ENCODE data around the gene PNPLA7.
"Not testable (repeated sequence)": the region's sequence is repeated elsewhere in the genome, so short reads cannot be mapped to it uniquely, and the experiment has no call there.

PNPLA7 gene

DNA sequence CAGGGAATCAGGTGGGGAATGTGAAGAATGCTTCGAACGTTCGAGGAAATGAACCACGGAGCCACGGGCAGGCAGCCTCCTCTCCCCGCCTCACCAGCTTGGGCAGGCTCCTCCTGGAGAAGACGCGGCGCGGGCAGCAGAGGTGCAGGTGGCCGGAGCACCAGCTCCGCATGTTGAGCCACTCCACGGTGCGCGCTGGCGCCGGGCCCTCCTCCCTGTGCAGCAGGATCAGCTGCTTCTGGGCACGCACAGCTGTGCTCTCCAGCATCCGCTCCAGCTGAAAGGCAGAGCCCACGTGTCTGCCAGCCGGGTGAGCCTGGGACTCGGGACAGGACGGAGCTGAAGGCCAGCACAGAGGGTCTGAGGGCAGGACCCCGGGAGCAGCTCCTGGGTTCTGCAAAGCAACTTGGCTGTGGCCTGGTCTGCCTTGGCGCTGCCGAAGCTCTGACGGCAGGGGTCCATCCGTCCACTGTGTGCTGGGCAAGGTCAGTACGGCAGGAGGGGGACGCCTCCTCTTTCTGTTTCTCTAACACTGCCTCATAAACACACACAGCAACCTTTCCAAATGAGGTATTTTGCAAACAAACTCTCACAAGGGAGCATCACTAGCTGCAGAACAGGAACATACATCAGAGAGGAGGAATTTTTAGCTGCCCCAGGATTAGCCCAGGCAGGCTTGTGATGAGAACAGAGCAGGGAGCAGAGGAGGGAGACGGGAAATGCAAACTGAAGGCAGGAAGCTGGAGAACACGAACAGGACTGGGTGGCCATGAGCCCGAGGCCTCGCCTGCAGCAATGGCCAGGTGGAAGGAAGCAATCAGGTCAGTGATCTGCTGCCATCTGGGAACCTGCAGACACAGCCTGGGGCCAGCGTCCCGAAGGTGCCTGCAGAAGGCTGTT lies 71.0 kb downstream of the PNPLA7 start:
- no peak for DNase-seq (ENCODE audit: low read depth)

DNA sequence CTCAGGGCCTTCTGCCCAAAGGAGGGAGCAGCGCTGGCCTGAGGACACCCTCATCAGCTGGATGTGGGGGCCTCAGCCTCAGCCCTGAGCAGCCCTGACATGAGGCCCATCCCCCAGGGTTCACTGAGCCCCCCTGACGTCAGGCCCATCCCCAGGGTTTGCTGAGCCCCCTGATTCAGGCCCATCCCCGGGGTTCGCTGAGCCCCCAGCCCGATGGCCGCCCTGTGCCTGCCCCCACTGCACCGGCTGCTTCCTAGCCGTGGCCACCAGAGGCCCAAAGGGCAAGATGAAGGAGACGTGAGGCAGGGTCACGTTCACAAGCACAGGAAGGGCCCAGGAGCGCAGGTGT lies 71.6 kb downstream of the PNPLA7 start:
- DNase-seq (ENCODE audit: low read depth): no peak

DNA sequence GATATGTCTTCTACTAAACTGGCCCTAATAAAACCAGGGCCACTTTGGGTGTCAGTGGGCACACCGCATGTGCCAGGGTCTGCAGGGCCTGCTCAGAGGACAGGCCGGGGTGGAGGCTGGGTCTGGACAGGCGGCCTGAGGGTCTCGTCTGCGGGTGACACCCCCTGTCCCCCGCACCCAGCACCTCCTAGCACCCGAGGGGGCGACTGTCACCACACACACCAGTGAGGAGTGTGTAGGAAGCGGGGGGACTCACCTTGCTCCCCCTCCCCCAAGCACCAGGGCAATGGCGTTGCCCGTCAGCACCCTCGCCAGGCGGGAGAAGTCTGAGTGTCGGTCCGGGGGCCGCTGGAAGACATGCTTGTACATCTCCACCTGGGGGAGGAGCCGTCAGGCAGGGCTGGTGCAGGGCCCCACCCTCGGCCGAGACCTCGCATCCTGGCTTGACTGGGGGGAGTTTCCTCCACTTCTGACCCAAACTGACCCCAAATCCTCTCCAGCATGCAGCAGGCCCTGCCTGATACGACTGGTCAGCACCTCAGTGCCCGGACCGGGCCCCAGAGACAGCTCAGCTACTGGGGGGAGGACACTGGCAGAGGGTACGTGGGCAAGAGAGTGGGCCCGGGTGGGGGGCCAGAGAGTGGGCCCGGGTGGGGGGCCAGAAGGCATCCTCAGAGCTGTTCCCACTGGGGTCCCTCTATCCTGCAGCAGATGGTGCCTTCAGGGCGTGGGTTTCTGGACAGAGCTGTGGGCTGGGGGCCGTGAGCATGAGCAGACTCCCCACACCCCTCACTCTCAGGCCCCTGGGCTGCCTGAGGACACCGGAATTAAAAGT lies 72.2 kb downstream of the PNPLA7 start:
- no peak for DNase-seq (ENCODE audit: low read depth)

DNA sequence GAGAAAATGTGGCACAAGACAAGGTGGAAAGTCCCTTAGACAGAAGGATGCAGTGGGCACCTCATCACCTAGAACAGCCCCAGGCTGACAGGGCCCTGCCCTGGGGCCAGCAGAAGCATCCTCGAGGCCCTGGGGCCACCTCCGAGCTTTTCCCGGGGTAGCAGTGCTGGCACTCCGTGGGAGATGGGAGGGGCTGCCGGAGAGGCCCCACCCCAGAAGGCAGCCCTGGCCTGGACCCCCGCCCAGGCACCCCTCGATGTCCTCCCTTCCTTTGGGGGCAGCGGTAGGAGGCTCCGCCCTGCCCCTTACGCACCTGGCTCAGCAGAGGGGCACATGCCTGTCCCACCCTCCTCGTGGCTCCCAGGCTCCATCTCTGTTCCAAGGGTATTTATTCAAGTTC lies 73.3 kb downstream of the PNPLA7 start:
- DNase-seq (ENCODE audit: low read depth): no peak

DNA sequence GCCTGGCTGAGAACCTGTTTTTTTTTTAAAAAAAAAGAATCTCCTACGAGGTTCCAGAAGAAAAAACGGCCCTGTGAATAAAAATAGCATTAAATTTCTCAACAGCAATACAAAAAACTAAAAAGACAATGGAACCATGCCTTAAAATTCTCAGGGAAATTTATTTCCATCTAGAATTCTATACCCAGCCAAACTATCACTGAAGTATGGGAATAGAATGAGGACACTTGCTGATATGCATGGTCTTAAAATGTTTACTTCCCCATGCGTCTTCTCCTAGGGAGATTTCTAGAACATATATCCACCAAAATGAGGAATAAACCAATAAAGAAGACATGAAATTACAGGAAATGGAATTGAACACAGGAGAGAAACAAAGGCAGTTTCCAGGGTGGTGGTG lies 74.5 kb downstream of the PNPLA7 start:
- no peak for DNase-seq (ENCODE audit: low read depth)

DNA sequence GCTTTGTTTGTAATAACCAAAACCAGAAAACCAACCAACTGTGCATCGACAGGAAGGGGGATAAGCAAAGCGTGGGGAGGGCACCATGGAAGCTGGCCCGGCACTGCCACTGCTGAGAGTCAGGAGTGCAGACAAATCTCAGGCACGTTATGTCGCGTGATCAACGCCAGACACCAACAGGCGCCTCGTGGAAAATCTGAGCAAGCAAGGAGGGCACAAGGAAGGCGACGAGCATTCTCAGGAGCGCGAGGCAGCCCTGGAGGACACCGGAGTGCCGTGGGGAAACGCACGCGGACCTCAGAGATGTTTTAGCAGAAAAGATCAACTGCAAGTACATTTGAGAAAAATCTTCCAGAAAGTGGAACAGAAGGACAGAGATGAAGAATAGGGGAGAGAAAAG lies 75.9 kb downstream of the PNPLA7 start:
- no peak for DNase-seq (ENCODE audit: low read depth)

DNA sequence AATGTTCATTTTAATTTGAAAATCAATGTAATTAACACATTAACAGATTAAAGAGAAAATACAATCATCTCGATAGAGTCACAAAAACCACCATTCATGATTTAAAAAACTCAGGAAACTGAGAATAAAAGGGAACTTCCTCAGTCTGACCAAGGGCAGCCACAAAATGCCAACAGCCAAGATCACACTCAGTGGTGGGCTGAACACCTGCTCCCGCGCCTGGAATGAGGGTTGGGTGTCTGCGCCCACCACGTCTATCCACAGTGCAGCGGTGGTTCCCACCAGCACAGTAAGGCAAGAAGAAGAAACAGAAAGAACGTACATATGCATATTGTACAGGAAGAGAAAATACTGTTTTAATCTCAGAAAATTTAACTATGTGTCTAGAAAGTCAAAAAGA lies 79.4 kb downstream of the PNPLA7 start:
- no peak for DNase-seq (ENCODE audit: low read depth)

DNA sequence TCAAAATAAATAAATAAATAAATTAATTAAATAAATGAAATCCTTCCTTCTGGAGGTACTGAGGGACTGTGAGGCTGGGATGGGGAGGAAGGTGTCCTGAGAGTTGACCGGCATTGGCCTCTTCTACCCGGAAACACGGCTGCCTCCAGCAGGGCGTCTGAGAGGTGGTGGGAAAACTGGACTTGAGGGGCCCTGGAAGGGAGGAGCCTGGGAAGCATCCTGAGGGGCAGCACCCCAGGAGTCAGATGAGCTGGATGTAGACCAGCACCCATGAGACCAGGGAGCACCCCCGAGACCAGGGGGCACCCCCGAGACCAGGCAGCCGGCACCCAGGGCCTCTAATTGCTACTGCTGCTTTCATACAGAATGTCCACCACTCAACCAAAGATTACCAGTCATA lies 82.3 kb downstream of the PNPLA7 start:
- DNase-seq (ENCODE audit: low read depth): no peak

DNA sequence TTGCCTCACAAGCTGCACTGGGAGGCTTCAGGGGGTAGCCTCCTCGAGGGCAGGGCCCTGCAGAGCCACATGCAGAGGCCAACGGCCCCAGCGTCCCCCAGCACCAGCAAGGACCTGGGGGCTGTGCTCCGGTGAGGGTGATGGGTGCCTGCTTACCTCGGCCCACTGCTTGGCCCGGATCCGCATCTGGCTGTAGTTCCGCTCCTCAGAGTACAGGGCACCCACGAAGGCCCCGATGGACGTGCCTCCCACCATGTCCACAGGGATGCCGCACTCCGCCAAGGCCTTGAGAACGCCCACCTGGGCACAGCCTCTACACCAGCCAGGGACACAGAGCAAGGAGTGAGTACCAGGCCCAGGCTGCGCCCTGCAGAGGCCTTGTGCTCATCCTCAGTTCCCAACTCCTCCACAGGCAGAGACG lies 83.0 kb downstream of the PNPLA7 start:
- DNase-seq (ENCODE audit: low read depth): no peak

DNA sequence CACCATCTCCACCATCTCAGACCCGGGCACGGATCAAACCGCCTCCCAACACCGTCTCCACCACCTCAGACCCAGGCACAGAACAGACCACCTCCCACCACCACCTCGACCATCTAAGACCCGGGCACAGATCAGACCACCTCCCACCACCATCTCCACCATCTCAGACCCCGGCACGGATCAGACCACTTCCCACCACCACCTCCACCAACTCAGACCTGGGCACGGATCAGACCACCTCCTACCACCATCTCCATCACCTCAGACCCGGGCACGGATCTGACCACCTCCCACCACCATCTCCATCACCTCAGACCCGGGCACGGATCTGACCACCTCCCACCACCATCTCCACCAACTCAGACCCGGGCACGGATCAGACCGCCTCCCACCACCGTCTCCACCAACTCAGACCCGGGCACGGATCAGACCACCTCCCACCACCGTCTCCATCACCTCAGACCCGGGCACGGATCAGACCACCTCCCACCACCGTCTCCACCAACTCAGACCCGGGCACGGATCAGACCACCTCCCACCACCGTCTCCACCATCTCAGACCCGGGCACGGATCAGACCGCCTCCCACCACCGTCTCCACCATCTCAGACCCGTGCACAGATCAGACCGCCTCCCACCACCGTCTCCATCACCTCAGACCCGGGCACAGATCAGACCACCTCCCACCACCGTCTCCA lies 83.7 kb downstream of the PNPLA7 start:
- DNase-seq (ENCODE audit: low read depth): not testable (repeated sequence)

DNA sequence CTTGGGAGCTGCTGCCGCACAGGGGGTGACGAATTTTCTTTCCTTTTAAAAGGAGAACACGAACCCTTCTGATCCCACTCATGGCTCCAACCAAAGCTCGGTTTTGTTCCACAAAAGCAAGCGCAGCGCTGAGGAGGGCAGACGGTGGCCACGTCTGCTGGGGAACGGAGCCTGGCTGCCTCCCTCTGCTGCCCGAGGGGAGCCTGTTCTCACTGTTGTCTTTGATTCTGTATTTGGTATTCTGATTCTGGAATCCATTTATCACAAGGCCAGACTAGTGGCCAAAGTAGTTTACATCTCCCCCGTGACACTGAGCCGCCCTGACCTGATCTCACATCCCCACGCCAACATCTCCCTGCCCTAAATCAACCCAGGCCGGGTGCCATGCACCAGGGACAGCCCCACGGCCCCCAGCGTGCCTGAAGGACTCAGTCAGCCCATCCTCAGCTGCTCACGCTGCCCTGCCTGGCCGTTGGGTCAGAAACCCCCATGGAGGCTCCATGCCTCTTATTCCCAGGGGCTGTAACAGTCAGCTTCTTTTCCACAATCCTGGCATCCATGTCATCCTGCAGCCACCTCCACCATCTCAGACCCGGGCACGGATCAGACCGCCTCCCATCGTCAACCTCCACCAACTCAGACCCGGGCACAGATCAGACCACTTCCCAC lies 84.3 kb downstream of the PNPLA7 start:
- DNase-seq (ENCODE audit: low read depth): no peak

DNA sequence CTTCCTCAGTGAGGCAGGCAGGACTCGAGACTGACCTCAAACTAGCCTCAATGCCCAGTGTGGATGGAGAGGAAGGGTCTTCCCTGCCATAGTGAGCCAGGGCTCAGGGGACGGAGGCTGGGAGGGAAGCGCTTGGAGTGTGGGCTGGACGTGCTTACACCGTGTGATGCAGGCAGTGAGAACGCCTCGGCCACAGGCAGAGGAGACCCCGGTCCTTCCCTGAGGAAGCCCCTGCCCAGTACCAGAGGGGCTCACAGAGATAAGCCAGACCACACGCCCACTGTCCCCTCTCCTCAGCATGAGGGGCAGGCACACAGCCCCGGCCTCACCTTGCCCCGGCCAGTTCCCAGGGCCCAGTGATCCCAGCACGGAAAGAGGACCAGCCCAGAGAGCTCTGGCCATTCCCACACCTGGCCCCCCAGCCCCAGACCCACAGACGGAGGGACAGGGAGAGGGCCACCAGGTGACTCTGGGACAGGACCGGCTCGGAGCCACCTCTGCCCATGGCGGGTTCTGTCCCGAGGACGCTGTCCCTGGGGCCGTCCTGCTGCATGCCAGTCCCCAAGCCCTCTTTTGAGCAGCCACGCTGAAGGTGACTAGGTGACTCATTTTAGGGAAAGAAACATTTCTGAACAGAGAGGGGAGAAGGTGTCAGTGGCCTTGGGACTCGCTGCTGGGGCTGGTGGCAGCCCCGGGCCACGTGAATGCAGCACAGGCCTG lies 85.0 kb downstream of the PNPLA7 start:
- no peak for DNase-seq (ENCODE audit: low read depth)

DNA sequence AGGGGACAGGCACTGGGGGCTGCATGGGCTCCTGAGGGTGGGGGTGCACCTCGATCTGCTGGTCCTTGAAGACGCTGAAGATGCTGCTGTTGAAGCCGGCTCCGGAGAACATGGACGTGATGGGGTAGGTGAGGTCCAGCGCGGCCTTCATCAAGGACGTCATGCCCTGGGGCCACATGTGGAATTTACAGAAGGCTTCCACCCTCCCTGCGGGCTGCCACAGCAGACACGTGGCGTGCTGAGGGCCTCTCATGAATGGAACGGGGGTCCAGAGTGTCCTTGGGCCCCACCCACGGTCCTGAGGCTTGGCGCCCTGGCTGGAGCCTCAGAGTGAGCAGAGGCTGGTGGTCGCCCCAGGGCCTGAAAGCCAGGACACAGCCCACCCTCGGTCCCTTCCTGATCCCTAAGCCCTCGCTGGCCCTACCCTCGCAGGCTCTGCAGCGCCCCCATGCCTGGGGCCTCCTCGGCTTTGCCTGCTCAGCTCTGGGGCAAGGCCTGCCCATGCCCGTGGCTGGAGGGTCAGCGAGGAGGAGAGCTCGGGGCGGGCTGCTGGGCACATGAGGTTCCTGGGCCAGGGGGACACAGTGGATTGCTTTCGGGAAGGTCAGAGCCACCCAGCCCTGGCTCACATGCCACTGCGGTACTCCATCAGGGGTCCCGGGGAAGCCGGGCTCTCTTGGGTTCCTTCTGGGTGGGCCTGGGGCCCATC lies 85.8 kb downstream of the PNPLA7 start:
- no peak for DNase-seq (ENCODE audit: low read depth)

DNA sequence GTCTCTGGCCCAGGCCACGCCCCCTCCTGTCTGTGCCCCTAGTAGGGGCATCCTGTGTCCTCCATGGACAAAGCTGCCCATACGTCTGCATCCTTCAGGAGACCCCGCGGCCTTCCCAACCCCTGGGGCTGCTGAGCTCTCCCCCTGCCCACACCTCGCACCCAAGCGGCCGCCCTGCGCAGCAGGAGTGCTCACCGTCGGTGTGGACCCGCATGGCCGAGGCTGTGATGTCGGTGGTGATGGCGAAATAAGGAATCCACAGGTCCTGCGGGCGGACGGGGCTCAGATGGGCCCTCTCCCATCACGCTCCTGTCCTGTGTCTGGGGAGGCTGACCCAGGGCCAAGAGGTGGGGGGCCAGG lies 86.3 kb downstream of the PNPLA7 start:
- DNase-seq (ENCODE audit: low read depth): no peak

DNA sequence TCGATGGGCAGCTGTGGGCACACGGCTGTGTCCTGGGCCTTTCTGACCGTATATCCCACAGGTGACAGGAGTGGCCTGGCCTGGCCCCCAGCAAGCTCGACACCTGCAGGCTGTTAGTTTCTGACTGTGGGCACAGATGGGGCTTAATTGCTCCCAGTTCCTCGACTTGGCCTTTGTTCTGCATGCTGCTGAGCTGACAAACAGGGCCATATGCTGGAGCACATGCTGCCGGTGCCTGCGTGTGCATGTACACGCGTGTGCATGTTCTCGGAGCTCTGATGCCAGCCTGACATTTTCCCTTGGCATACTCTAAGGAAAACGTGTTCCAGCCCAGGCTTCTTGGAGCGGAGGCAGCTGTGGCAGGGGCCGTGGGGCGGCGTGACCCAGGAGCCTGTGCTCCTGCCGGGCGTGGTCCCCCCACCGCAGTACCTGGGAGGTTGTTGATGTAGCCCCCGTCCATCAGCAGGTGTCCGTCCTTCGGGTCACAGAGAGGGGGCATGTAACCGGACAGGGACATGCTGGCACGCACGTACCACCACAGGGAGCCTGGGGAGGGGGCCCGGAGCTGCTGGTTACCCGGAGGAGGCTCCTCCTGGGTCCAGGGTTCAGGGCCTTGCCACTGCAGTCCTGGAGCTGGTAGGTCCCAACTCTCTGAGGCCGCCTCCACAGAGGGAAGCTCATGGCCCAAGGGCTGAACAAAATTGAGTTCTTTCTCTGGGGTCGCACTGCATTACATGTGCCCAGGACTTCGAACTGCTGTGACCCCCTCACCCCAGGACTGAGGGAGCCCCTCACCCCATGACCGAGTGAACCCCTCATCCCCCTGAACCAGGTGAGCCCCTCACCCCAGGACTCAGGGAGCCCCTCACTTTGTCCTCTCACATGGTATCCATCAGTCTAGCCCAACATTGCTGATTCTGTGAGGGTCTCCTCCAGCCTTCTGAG lies 86.9 kb downstream of the PNPLA7 start:
- no peak for DNase-seq (ENCODE audit: low read depth)

DNA sequence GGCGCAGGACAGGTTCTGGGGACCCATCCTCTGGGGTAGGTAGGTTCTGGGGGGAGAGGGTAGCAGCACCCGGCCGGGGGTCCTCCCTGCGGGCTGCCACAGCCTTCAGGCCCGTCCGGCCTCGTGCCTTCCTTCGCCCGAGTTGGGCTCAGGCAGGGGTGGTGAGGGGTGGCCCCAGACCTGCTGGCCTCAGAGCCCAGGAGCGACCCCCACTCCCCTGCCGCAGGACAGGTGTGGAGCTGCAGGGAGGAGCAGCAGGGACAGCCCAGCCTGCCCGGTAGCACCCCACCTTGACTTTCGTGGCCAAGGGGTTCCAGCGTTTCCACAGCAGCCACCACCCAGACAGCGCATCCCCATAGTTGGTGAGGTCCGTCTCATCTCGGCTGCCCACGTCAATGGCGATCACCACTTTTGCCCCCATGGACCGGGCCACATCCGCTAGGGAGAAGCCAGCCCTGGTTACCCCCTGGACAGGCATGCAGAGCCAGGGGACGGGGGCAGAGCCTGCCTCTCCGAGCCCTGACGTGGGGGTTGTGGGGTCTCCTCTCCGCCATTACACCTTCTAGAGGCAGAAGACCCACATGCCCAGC lies 87.7 kb downstream of the PNPLA7 start:
- no peak for DNase-seq (ENCODE audit: low read depth)

DNA sequence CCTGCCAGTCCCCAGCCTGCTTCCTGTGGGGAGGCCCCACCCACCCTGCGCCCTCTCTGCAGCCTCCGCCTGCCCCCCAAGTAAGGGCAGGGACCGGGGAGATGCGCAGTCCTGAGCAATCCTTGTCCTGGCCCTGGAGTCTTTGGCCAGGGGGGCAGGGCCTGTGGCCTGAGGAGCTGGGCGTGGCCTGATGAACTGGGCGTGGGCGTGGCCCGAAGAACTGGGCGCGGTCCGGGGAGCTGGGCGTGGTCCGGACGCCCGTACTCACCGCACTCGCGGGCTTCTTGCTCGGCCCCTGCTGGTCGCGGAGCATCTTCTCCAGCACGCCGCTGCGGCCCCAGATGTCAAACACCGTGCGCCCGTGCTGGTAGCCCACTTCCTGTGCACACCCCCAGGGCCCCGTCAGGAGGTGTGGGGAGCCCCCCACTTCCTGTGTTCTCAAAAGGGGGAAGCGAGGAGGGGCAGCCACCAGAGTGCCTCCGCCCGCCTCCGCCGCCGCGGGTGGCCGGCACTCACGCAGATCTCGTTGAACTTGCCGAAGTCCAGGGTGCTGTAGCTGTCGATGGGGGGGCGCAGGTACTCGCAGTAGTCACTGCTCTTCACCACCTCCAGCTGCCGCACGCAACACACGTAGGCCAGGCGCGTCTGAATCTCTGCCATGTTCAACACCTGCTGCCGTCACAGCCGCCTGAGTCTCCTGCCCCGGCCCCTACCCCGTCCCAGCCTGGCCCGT lies 88.4 kb downstream of the PNPLA7 start:
- peak; percentile 52 for DNase-seq (ENCODE audit: low read depth)

DNA sequence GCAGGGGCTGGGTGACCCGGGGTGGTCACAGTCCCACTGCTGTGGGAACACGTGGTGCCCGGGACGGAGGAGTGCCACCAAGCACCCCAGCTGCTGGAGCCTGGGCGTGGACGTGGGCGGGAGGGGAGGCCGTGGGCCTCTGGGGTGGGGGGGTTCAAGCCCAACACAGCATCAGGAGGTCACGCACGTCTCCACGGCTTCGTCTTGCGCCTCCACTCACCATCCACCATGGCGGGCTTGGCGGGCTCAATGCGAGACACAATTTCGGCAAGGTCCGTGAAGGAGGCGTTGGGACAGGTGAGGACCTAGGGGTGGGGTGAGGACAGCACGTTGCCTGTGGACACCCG lies 88.9 kb downstream of the PNPLA7 start:
- no peak for DNase-seq (ENCODE audit: low read depth)
